GM12892 (cell line): ENCODE data around the gene TMEM247.

Experiments
- DNase-seq: peaks from one replicate; pipeline ENCODE4 v3.0.0; 2011; ENCODE audit not compliant: insufficient read length
- FAIRE-seq: peaks from 2 replicates; lab custom pipeline; 2011; peaks lifted over from hg19 to GRCh38; lab: Jason Lieb, UNC
- POLR2A ChIP-seq: IDR thresholded peaks from 2 replicates; pipeline ENCODE4 v1.6.1; 2011; ENCODE audit warnings: low read depth, low read length, control low read depth
- POLR2AphosphoS5 ChIP-seq: IDR thresholded peaks from 2 replicates; pipeline ENCODE4 v1.6.1; 2011; ENCODE audit warnings: low read depth, low read length, control low read depth
- TAF1 ChIP-seq: IDR thresholded peaks from 2 replicates; pipeline ENCODE4 v1.6.1; 2011; ENCODE audit warnings: low read depth, mild to moderate bottlenecking, control low read depth, low read length, borderline replicate concordance

The TMEM247 gene

DNA sequence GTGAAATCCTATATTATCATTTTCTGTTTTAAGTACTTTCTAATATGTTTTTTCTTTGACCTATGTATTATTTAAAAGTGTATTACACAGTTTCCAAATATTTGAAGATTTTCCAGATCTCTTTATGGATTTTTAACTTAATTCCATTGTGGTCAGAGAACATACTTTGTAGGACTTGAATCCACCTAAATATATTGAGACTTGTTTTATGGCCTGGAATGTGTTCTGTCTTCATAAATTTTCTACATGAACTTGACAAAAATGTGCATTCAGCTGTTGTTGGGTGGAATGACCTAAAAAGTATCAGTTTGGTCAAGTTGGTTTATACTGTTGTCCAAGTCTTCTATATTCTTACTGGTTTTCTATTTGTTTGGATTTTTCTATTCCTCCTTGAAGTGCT is 33.8 kb upstream of the TMEM247 start:
- DNase-seq = no peak
- no peak for FAIRE-seq
- TF ChIP-seq POLR2A (no peak), TAF1 (no peak), POLR2AphosphoS5 (no peak)

DNA sequence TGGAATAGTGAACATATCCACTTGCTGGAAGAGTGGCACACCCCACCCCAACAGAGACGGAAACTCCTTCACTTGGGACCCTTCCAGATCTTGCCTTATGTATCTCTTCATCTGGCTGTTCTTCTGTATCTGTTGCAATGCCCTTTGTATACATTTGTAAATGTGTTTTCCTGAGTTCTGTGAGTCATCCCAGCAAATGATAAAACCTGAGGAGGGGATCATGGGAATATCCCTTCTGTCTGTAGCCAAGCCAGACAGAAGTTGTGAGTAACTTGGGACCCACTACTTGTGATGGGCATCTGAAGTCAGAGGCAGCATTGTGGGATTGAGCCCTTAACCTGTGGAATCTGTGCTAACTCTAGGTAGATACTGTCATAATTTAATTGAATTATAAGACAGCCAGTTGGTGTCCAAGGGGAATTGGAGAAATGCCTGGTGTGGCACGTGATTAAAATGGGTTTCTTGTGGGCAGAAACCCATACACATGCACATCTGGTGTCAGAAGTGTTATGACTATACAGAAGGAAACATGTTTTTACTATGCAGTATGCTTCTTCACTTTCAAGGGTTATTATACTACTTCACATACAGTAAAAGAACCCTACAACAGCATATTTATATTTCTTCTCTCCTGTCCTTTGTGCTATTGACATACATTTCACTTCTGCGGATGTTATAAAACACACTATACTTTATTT is 32.3 kb upstream of the TMEM247 start:
- TF ChIP-seq POLR2A (no peak), POLR2AphosphoS5 (no peak), TAF1 (no peak)
- DNase-seq (no peak), FAIRE-seq (no peak)

DNA sequence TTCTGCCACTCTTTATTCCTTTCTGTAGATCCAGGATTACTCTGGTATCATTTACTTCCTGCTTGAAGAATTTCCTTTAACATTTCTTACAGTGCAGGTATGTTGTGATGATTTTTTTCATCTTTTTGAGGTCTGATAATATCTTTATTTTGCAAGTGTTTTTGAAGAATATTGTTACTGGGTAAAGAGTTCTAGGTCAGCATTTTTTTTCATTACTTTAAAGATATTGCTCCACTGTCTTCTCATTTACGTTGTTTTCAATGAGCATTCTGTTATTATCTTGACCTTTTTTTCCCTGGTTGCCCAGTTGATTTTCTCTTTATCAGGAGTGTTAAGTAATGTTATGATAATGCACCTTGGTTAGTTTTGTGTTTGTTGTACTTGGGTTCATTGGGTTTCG is 31.7 kb upstream of the TMEM247 start:
- DNase-seq (no peak), FAIRE-seq (no peak)
- TF ChIP-seq POLR2A (no peak), TAF1 (no peak), POLR2AphosphoS5 (no peak)

DNA sequence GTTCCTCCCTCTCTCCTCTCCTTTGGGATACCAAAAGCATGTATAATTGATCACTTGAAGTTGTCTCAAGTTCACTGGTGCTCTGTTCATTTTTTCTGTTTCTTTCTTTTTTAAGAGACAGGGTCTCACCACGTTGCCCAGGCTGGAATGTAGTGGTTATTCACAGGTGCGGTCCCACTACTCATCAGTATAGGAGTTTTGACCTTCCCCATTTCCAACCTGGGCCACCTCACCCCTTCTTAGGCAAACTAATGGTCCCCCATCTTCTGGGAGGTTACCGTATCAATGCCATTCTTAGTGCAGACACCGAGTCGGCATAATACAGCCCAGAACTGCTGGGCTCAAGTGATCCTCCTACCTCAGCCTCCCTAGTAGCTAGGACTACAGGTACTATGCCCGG is 31.3 kb upstream of the TMEM247 start:
- FAIRE-seq = no peak
- TF ChIP-seq POLR2AphosphoS5 (no peak), TAF1 (no peak), POLR2A (no peak)
- DNase-seq = no peak

DNA sequence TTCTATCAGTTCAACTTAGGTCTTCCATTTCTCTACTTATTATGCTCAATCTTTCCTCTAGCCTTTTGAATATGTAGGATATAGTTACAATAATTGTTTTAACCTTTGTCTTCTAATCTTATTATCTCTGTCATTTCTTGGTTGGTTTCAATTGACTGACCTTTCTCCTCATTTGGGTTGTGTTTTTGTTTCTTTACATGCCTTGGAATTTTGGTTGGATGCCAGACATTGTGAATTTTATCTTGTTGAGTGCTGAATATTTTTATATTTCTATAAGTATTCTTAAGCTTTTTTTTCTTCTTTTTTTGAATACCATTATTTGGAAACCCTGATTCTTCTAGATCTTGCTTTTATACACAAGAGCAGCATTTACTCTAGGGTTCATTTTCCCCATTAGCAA is 30.7 kb upstream of the TMEM247 start:
- DNase-seq (no peak), FAIRE-seq (no peak)
- TF ChIP-seq POLR2A (no peak), POLR2AphosphoS5 (no peak), TAF1 (no peak)

DNA sequence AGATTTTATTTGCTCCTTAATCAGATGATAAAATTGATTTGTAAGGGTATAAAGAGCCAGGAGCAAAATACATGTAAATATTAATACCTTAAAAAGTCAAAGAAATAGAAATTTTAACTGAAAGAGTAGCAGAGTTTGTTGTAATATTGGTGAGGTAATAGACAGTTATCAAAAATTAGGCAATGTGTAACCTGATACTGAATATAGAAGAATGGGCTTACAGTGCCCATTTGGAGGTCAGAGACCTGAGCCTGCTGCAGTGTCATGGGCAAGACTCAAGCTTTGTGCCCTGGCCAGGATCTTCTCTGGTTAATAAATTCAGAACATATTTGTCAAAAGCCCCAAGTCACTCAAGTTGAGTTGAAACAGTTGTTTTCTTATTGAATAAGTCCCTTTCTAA is 29.7 kb upstream of the TMEM247 start:
- TF ChIP-seq TAF1 = no peak
- no peak for TF ChIP-seq POLR2A
- TF ChIP-seq POLR2AphosphoS5 = no peak
- no peak for DNase-seq
- FAIRE-seq = no peak

DNA sequence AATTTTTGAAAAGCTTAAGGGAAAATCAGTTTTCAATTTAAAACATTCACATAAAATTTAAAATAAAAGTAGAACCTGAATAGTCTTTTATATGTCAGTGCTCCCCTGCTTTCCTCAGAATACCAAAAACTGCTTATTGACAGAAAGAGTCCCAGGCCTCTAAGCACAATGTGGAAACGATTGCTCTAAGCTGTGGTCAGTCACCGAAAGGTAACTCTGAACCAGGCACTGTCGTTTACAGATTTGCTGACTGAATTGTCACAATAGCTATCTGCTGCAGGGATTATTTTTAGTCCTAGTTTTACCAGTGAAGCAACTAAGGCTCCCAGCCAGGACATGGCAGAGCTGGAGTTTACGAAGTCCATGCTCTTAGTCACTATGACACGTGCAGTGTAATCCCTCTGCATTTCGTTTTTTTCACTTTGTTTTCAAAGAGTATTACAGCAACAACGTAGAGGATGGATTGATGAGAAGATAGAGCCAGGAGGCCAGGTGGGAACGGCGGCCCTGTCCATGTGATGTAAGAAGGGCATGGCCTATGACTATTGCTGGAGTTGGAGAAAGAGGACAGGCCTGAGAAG is 28.1 kb upstream of the TMEM247 start:
- no peak for DNase-seq
- no peak for FAIRE-seq

DNA sequence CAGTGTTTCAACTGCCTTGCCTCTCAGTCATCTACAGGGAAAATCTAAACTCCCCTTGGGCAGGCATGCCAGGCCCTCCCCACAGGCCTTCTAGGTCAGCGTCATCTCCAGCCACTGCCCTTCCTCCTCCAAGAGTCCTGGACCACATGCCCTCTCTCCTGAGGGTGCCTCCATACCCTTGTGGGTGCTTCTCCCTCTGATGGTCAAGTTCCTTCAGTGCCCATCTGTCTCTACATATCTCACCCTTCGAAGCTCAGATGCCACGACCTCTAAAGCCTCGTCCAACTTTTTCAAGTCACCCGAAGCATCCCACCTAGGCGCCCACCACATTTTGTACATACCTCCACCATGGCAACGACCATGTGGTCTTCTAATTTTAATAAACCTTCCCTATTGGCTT is 22.6 kb upstream of the TMEM247 start:
- FAIRE-seq = no peak
- no peak for TF ChIP-seq POLR2AphosphoS5
- no peak for TF ChIP-seq TAF1
- TF ChIP-seq POLR2A = no peak
- no peak for DNase-seq

More for the DNA sequence above, 28.1 kb upstream of the TMEM247 start:
- TF ChIP-seq TAF1 (no peak), POLR2A (no peak), POLR2AphosphoS5 (no peak)

DNA sequence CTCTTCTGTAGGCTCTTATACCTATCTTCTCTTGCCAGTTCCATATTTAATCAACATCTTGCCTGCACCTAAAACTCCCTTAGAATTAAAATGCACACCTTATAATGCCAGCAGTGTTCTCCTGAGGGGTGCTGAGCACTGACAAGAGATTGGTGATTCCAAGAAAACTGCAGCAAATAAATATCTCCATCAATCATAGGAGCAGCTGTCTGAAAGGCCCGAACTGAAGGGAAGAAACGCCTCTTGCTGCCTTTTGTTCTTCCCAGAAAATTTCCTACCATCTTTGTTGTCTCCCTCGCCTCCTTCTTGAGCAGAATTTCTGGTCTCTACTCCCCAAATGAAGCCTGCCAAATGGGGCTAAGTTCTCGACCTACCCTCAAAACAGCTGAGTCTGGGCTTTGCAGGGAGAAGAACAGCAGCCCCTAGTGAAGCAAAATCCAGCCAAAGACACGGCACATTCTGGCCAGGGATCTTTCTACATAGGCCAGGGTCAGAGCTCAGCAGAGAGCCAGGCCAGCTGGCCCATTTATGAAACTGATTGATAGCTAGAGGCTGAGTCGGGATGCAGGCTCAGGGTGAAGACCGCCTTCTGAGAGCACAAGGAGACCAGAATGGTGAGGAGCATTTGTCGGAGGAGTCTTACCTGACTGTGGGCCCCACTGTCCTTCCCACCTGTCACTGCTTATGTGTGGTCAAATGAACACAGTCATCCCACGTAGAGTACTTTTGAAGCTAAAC is 20.4 kb upstream of the TMEM247 start:
- TF ChIP-seq TAF1 (no peak), POLR2AphosphoS5 (no peak)
- FAIRE-seq = no peak
- DNase-seq = no peak

DNA sequence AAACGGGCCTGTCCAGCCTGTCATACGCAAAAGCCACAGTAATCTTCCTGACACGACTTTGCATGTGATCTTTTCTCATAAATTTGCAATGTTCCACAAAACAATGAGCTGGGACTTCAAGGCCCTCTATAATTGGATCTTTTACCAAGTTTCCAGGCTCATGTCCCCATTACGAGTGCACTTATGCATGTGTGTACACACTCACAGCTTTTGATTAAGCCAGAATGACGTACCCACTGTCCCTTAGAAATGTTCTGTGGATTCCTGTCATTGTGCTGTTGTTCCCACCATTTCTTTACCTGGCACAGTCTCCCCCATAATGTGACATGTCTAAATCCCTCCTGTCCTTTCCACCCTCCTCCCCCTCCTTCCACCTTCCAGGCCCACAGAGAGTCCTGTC is 19.7 kb upstream of the TMEM247 start:
- FAIRE-seq (no peak), DNase-seq (no peak)
- TF ChIP-seq POLR2A = no peak

DNA sequence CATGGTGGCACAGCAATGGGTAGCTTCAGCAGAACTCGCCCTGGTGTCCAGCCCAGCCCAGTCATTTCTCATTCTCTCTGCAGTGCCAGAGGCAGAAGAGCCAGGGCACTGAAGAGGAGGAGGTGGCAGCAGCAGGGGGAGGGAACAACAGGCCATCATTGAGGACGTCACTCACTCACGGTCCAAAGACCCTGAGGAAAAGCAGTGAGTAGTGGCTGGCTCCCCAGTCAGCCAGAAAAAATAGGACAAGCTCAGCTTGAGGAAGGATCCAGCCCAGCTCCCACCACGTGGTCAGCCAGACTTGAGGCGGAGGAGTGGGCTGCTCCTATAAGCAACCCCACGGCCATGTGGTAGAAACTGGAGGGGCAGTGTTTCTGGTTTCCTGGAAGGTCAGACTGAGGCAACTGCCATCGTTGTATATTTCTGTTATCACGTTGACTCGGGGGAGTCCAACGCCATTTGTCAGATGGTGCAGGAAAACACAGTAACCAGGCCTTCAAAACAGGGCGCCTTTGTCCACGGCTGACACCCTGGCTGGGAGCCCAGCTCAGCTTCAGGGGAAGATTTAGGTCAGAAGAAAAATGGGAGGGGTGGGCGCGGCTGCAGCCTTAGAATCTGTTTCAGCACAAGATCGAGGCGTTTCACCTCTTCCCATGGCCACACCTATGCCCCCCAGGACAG is 19.0 kb upstream of the TMEM247 start:
- FAIRE-seq (no peak), DNase-seq (no peak)
- TF ChIP-seq POLR2A (no peak), TAF1 (no peak), POLR2AphosphoS5 (no peak)

DNA sequence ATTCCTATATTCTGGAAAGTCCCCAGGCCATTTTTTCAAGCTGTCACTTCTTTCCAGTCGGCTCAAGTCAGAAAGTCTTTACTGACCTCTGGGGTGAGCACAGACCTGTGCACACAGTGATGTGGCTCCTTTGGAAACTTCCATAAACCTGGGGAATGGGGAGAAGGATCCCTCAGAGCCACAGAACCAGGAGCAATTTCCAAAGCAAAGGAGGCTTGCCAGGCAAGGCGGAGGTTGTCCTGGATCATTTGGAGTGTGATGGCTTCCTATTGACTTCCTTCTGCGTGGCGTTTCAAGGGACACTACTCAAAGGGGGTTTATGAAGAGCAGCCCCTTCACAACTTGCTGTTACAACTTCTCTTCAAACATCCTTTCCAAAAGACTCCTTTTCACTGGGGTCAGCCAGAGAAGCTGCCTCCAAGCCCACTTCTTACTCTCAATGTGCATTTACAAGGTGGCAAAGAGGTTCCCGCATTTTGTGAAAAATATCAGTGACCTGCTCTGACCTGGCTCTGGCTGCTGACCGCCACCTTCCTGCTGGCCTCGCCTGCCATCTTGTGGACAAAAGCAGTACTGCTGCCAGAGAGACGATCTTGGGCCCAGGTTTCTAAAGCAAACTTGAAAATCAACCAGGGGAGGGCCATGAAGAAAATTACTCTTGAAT is 18.2 kb upstream of the TMEM247 start:
- DNase-seq (peak; percentile 39), FAIRE-seq (peak; percentile 86)
- TF ChIP-seq POLR2A = no peak
- TF ChIP-seq TAF1 = no peak
- no peak for TF ChIP-seq POLR2AphosphoS5
